Breast epithelium (tissue), 3 donors: ENCODE results near the gene DACH1.

Experiments used
- POLR2A ChIP-seq: fragments of 450-650 bp; IDR thresholded peaks from one replicate; pipeline ENCODE4 v1.6.1; 2016; ENCODE audit warnings: antibody characterized with exemption, mild to moderate bottlenecking, moderate library complexity
- TF ChIP-seq, protein P1 (sequence below), 3 donors: fragments of 450-650 bp; IDR thresholded peaks; one replicate each; pipeline ENCODE4 v1.5.1; 2016 to 2017; ENCODE audit warnings: antibody characterized with exemption in 3 of 3, mild to moderate bottlenecking in 3 of 3, moderate library complexity in 3 of 3

DNA sequence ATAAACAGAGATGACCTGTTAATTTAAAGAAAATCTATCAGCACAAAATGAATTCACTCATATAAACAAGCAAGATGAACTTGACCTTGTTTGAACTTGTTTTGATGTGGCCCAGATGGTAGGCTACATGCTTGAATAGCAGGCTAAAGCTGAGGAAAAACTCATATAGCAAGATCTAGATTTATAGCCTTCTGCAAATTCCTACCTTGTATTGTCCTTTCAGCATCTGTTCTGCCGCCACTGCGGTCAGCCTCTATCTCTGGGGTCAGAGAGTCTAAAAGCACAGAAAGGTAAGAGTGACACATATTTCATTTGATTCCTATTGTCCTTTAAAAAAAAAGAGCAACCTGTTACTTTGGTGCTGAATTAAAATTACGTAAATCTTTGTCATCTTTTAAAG lies 392.1 kb downstream of the DACH1 start:
- TF ChIP-seq, protein P1, sequence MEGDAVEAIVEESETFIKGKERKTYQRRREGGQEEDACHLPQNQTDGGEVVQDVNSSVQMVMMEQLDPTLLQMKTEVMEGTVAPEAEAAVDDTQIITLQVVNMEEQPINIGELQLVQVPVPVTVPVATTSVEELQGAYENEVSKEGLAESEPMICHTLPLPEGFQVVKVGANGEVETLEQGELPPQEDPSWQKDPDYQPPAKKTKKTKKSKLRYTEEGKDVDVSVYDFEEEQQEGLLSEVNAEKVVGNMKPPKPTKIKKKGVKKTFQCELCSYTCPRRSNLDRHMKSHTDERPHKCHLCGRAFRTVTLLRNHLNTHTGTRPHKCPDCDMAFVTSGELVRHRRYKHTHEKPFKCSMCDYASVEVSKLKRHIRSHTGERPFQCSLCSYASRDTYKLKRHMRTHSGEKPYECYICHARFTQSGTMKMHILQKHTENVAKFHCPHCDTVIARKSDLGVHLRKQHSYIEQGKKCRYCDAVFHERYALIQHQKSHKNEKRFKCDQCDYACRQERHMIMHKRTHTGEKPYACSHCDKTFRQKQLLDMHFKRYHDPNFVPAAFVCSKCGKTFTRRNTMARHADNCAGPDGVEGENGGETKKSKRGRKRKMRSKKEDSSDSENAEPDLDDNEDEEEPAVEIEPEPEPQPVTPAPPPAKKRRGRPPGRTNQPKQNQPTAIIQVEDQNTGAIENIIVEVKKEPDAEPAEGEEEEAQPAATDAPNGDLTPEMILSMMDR (IDR thresholded peaks at IDR 0.05) = no peak
- TF ChIP-seq POLR2A = no peak
